HG03571 (cell line): ENCODE measurements around the gene BRF1.

ENCODE experiments used
- ATAC-seq: cut with Tn5 transposase; IDR thresholded peaks from one replicate; pipeline ENCODE4 v1.9.1; 2021; ENCODE audit not compliant: unreplicated experiment

BRF1 gene

GRCh38 chr14:105177082-105177481 lies 123.7 kb downstream of the BRF1 start:
- no peak for ATAC-seq

GRCh38 chr14:105176513-105176912 lies 124.3 kb downstream of the BRF1 start:
- no peak for ATAC-seq

GRCh38 chr14:105173901-105174894 lies 126.6 kb downstream of the BRF1 start:
- no peak for ATAC-seq

- no peak for ATAC-seq
Observed at GRCh38 chr14:105173145-105173544, 127.7 kb downstream of the BRF1 start.

DNA sequence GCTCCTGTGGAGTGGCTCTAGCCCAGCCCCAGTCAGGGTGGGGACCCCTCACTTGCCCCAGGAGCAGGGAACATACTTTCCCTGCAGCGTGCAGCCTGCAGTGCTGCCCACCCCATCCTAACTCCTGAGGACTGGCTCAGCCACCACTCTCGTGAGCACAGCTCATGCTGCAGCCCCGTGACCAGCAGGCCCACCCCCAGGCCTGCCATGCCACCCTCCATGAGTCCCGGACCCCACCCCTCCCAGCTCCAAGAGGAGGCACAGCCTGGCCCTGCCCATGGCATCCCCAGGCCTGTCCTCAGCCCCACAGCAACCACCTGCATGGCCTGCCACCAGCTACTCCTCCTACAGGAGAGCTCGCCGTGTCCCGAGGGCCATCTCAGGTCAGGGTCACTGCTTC lies 128.3 kb downstream of the BRF1 start:
- no peak for ATAC-seq

GRCh38 chr14:105171004-105171673 lies 129.7 kb downstream of the BRF1 start:
- no peak for ATAC-seq

- no peak for ATAC-seq
Observed at GRCh38 chr14:105169776-105170655, 130.8 kb downstream of the BRF1 start.

DNA sequence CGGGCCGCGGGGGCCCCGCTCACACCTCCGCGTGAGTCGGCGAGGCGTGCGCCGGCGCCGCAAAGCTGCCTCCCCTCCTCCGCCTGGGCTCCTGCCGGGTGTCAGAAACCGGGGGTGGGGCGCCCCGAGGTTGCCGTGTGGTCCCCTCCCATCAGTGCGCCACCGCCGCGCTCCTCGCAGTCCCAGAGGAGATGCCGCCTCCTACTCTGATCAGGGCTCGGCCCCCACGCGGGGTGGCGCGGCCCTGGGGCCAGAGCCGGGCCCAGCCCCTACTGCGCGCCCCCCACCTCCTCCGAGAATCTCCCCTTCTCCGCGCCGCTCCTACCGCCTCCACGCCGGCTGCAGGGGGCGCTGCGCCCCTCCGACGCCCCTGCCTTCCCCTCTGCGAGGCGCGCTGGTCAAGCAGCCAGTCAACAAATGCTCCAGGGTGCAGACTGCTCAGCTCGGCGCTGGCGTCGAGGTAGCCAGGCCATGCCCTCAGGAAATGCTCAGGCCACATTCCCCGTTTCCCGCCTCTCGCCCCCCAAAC lies 131.8 kb downstream of the BRF1 start:
- no peak for ATAC-seq

DNA sequence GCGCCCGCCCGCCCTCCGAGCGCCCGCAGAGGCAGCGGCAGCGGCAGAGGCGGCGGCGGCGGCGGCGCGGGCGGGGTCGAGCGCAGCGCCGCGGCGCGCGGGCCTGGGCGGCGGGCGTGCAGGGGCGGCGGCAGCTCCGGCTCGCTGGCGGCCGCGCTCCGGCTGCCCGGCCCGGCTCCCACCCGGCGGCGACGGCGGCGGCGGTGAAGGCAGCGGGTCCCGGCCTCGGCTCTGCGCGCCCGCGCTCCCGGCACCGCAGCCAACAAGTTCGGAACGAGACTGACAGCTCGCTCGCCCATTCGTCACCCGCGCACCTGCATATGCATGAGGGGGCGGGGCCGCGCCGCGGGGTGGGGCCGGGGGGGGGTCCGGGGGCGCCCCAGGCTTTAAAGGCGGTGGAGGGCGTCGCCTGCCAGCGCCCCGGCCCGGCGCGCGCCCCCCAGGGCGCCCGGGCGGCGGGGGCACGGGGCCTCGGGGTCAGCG lies 132.3 kb downstream of the BRF1 start, which contains the start of gene JAG2:
TSS of gene JAG2 (minus strand) at position 281 of the 483 bp plus-strand sequence. CDS start 356 bp downstream, outside the sequence.
- no peak for ATAC-seq

DNA sequence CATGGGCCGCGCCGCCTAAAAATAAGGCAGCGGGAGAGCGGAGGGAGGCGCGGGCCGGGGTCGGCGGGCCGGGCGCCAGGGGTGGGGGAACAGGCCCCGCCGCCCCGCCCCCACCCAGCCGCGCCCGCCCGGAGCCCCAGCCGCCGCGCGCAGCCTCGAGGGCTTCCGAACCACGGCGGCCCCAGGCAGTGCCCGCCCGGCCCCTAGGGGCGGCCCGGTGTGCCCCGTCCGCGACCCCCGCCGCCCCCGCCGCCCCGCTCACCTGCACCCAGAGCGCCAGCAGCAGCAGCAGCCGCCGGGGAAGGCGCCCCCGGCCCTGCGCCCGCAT lies 132.7 kb downstream of the BRF1 start:
- ATAC-seq = no peak

- no peak for ATAC-seq
Observed at GRCh38 chr14:105167303-105168092, 133.3 kb downstream of the BRF1 start.

- no peak for ATAC-seq
Observed at GRCh38 chr14:105166571-105167302, 134.1 kb downstream of the BRF1 start.

DNA sequence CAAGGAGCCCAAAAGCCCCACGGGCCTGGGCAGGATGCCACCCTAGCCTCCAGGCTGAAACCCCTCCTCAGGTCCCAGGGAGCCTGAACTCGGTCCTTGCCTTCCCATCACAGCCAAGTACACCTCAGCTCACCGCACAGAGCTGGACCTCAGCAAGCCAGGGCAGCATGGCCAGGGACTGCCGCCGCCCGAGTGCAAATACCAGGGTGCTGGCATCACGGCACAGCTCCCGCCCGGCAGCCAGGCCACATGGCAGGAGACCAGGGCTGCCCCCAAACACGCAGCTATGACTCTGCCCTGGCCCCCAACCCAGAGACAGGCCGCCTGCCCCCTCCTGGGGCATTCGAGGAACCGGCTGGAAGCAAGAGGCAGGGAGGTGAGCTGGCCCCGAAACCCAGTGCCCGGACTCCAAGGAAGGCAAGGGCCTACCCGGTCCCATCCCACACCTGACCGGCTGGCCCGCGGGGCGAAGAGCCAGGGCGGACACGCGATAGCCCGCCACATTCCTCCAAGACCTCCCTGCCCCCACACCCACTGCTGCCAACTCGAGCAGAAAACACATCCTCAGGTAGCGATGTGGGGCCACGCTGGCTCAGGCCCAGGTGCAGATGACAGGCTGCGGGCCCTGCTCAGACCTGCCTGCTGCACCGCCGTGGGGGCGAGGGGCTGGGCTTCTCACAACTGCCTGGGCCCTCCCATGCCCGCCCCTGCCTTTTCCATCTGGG lies 134.9 kb downstream of the BRF1 start:
- no peak for ATAC-seq

DNA sequence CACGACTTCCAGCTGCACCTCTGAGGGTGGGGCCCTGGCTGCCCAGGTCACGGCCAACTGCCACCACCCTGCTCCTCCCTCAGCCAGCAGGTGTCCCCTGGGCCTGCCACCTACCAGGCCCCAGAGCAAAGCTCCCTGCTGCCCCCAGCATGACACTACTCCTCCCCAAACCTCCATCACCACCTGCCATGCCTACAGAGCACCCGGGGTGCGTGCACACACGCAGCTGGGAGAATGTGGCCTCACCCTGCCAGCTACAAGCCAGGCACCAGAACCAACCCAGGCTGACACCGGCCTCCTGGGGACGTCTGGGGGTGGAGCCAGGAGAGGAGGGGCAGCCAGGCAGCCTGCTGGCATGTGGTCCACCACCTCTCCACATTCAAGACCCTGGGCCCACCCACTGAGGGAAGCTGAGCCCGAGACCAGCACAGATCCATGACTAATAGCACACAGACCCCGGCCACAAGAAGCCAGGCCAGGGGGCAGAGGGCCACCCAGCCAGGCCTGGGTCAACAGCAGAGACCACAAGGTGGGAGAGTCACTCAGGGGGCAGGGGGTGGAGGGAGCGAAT lies 135.6 kb downstream of the BRF1 start:
- no peak for ATAC-seq

DNA sequence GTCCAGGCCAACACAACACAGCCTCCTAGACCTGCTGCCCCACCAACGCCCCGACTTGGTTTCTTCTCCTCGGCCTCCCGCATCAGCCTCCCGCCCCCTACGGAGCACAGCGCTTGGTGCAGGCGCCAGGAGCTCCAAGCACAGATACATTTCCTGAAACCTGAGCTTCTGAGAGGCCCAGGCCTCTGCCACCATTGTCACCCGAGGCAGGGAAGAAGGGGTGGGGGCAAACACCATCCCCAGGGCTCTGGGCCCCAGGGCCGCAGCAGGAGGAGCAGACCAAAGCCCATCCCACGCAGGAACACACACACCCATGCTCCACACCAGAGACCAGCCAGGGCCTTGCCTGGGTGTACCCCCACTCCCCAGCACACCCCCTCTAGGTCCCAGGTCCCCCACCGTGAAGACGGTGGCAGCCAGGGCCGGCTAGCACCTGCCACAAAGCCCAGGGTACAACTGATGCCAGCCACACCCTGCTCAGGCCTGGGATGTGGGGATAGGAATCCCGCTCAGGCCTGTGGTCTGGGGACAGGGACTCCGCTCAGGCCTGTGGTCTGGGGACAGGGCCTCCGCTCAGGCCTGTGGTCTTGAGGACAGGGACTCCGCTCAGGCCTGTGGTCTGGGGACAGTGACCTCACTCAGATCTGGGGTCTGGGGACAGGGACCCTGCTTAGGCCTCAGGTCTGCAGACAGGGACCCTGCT lies 137.6 kb downstream of the BRF1 start:
- no peak for ATAC-seq

- no peak for ATAC-seq
Observed at GRCh38 chr14:105162669-105162979, 138.2 kb downstream of the BRF1 start.

GRCh38 chr14:105161964-105162668 lies 138.7 kb downstream of the BRF1 start:
- no peak for ATAC-seq
